Lower leg skin (tissue), 3 donors: ENCODE data around the gene MAGI2.

Experiments used
- POLR2A ChIP-seq, 2 donors: fragments of 450-650 bp; IDR thresholded peaks; one replicate each; pipeline ENCODE4 v1.6.1; 2016 to 2017; ENCODE audit warnings: antibody characterized with exemption in 2 of 2, mild to moderate bottlenecking in 1 of 2, moderate library complexity in 1 of 2
- TF ChIP-seq, protein P1 (sequence below), 3 donors: fragments of 450-650 bp; IDR thresholded peaks; one replicate each; pipeline ENCODE4 v1.5.1; 2016; ENCODE audit warnings: antibody characterized with exemption in 3 of 3, mild to moderate bottlenecking in 3 of 3, moderate library complexity in 2 of 3

DNA sequence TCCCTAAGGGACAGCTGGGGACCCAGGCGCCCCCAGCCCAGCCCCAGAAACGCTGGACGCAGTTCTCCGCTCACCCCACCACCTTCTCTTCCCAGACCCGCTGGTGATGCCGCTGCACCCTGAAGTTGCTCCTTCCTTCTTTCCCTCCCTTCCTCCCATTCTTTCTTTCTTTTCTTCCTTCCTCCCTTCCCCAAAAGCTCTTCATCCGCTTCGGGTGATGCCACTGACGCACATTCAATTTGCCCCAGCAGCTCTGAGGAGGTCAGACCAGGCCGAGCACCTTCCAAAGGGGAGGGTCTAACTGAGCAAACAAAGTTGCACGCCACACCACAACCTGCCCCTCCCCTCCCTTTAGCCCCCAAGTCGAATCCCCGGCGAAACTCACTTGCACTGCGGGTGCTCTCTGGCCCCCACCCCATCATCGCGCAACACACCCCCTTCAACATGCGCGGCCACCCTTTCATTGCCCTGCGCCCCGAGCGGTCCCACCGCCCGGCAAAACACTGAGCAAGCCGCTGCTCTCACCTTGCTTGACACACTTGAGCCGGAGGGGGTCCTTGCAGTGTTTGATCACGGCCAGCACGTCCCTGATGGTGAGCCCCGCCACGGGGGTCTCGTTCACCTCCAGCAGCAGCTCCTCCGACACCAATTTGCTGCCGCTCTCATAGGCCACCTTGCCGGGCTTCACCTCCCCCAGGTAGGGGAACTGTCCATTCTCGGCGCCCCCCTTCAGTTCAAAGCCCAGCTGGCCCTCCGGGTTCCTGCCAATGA lies 787 bp downstream of the MAGI2 start:
- TF ChIP-seq, protein P1, sequence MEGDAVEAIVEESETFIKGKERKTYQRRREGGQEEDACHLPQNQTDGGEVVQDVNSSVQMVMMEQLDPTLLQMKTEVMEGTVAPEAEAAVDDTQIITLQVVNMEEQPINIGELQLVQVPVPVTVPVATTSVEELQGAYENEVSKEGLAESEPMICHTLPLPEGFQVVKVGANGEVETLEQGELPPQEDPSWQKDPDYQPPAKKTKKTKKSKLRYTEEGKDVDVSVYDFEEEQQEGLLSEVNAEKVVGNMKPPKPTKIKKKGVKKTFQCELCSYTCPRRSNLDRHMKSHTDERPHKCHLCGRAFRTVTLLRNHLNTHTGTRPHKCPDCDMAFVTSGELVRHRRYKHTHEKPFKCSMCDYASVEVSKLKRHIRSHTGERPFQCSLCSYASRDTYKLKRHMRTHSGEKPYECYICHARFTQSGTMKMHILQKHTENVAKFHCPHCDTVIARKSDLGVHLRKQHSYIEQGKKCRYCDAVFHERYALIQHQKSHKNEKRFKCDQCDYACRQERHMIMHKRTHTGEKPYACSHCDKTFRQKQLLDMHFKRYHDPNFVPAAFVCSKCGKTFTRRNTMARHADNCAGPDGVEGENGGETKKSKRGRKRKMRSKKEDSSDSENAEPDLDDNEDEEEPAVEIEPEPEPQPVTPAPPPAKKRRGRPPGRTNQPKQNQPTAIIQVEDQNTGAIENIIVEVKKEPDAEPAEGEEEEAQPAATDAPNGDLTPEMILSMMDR (IDR thresholded peaks at IDR 0.05) = no peak
- TF ChIP-seq POLR2A (IDR thresholded peaks at IDR 0.05) = no peak
